Measurements from ENCODE around the gene ZBED6. TPM values are rescaled to one million over a fixed set of nuclear protein-coding genes. Genes with fewer than 3 reads are reported as not detected.

Gene ZBED6
- polyA plus RNA-seq, 1 donor from 2014 or later, result 5.1 TPM

- Histone ChIP-seq H3K9me2 (ENCODE audit: insufficient read depth, low read length) (no peaks in the 10 kb centered on the region), H3F3A (ENCODE audit: insufficient read depth, low read length, poor library complexity, severe bottlenecking) (no peaks in the 10 kb centered on the region), H3K4me3 (ENCODE audit: low read length) (no peak overlapping the region), H3K9me3 (ENCODE audit: low read length) (no peaks in the 10 kb centered on the region), H3K36me3 (ENCODE audit: insufficient read depth, low read length) (peaks cover 7% of the 10 kb centered on the region), H2AFZ (ENCODE audit: low read depth, low read length) (no peak overlapping the region), H3K79me2 (replicated peaks; ENCODE audit: insufficient read depth, low read length) (peaks cover 49% of the 10 kb centered on the region), H3K4me2 (ENCODE audit: low read length) (no peak overlapping the region), H3K27ac (ENCODE audit: low read length) (no peak overlapping the region), H3K27me3 (ENCODE audit: insufficient read depth, low read depth, low read length) (no peaks in the 10 kb centered on the region), H4K20me1 (ENCODE audit: insufficient read depth) (no peaks in the 10 kb centered on the region), H3K9ac (ENCODE audit: low read length) (no peak overlapping the region)
- TF ChIP-seq EZH2 (IDR thresholded peaks at IDR 0.05; ENCODE audit: borderline replicate concordance, insufficient read depth, low read length, poor library complexity, severe bottlenecking) (no peak), REST (IDR thresholded peaks at IDR 0.05; ENCODE audit: borderline replicate concordance) (no peak)
These were observed 10.3 kb downstream of the ZBED6 start for GRCh38 chr1:203805689-203806088.

GRCh38 chr1:203807196-203807595 lies 11.8 kb downstream of the ZBED6 start:
- no peak overlapping the region for H3K27ac ChIP-seq (ENCODE audit: low read length)
- TF ChIP-seq MXI1 (conservative IDR thresholded peaks at IDR 0.05; ENCODE audit: poor library complexity, severe bottlenecking), result no peak
- no peak for TF ChIP-seq TAF1 (IDR thresholded peaks at IDR 0.05; ENCODE audit: low read depth)
- TF ChIP-seq SMC3 (conservative IDR thresholded peaks at IDR 0.05; ENCODE audit: poor library complexity), result no peak
- no peak for TF ChIP-seq REST (IDR thresholded peaks at IDR 0.05; ENCODE audit: borderline replicate concordance)
- no peak for TF ChIP-seq CTCF (IDR thresholded peaks at IDR 0.05; ENCODE audit: poor library complexity, severe bottlenecking)
- TF ChIP-seq RAD21 (conservative IDR thresholded peaks at IDR 0.05), result no peak
- TF ChIP-seq EZH2 (IDR thresholded peaks at IDR 0.05; ENCODE audit: borderline replicate concordance, insufficient read depth, low read length, poor library complexity, severe bottlenecking), result no peak
- no peak for TF ChIP-seq POLR2AphosphoS5 (IDR thresholded peaks at IDR 0.05)
- TF ChIP-seq EP300 (conservative IDR thresholded peaks at IDR 0.05; ENCODE audit: poor library complexity, severe bottlenecking), result no peak
- no peak overlapping the region for H2AFZ ChIP-seq (ENCODE audit: low read depth, low read length)
- no peaks in the 10 kb centered on the region for H3K9me3 ChIP-seq (ENCODE audit: low read length)
- peaks cover 7% of the 10 kb centered on the region for H3K36me3 ChIP-seq (ENCODE audit: insufficient read depth, low read length)
- no peak overlapping the region for H3K9ac ChIP-seq (ENCODE audit: low read length)
- H4K20me1 ChIP-seq (ENCODE audit: insufficient read depth), result no peaks in the 10 kb centered on the region
- peaks cover 44% of the 10 kb centered on the region for H3K79me2 ChIP-seq (replicated peaks; ENCODE audit: insufficient read depth, low read length)
- no peaks in the 10 kb centered on the region for H3F3A ChIP-seq (ENCODE audit: insufficient read depth, low read length, poor library complexity, severe bottlenecking)
- H3K4me3 ChIP-seq (ENCODE audit: low read length), result no peak overlapping the region
- no peaks in the 10 kb centered on the region for H3K27me3 ChIP-seq (ENCODE audit: insufficient read depth, low read depth, low read length)
- H3K9me2 ChIP-seq (ENCODE audit: insufficient read depth, low read length), result no peaks in the 10 kb centered on the region
- no peak overlapping the region for H3K4me2 ChIP-seq (ENCODE audit: low read length)
